GM23338 (cell line): ENCODE results near the gene SART1. TPM values are rescaled to one million over a fixed set of nuclear protein-coding genes. Genes with fewer than 3 reads are reported as not detected.

ENCODE experiments used
- ATAC-seq: fragments of 200-7000 bp; cut with Tn5 transposase; 3 replicates; pipeline ENCODE4 v1.9.1; 2020
- DNase-seq: peaks from one replicate; pipeline ENCODE4 v3.0.0-alpha.2; 2015; ENCODE audit warnings: low spot score
- H2AFZ ChIP-seq: fragments of 200-600 bp; sonication (generic); 2 replicates; pipeline ENCODE4 v1.8.0; 2016; ENCODE audit warnings: antibody characterized with exemption, mild to moderate bottlenecking, moderate library complexity
- H3F3A ChIP-seq: fragments of 200-600 bp; sonication (generic); replicated peaks from 2 replicates; pipeline ENCODE4 v1.8.0; 2017; ENCODE audit warnings: antibody characterized with exemption, mixed run types, low read depth
- H3K27ac ChIP-seq: fragments of 200-600 bp; sonication (generic); 2 replicates; pipeline ENCODE4 v1.6.1; 2016; ENCODE audit warnings: low read depth
- H3K27me3 ChIP-seq: fragments of 200-600 bp; sonication (generic); 2 replicates; pipeline ENCODE4 v1.8.0; 2016; ENCODE audit warnings: mild to moderate bottlenecking, mixed run types, moderate library complexity; ENCODE audit not compliant: insufficient read depth
- H3K36me3 ChIP-seq: fragments of 200-600 bp; sonication (generic); 2 replicates; pipeline ENCODE4 v1.8.0; 2016; ENCODE audit warnings: mild to moderate bottlenecking; ENCODE audit not compliant: insufficient read depth
- H3K4me1 ChIP-seq: fragments of 200-600 bp; sonication (generic); 2 replicates; pipeline ENCODE4 v1.8.0; 2016; ENCODE audit warnings: mild to moderate bottlenecking, moderate library complexity; ENCODE audit not compliant: insufficient read depth
- H3K4me2 ChIP-seq: fragments of 200-600 bp; sonication (generic); 2 replicates; pipeline ENCODE4 v1.7.1; 2017; ENCODE audit warnings: mixed run types
- H3K4me3 ChIP-seq: fragments of 200-600 bp; sonication (generic); 2 replicates; pipeline ENCODE4 v1.6.1; 2016; ENCODE audit warnings: mixed run types
- H3K79me2 ChIP-seq: fragments of 200-600 bp; sonication (generic); replicated peaks from 2 replicates; pipeline ENCODE4 v1.8.0; 2017; ENCODE audit warnings: mild to moderate bottlenecking; ENCODE audit not compliant: insufficient read depth
- H3K9me2 ChIP-seq: fragments of 200-600 bp; sonication (generic); 2 replicates; pipeline ENCODE4 v1.8.0; 2017; ENCODE audit not compliant: insufficient read depth
- H4K20me1 ChIP-seq: fragments of 200-600 bp; sonication (generic); replicated peaks from 2 replicates; pipeline ENCODE4 v1.8.0; 2017; ENCODE audit warnings: mild to moderate bottlenecking; ENCODE audit not compliant: insufficient read depth
- H3K27ac Mint-ChIP-seq: 2 replicates; pipeline ENCODE4 v1.8.0; 2020; ENCODE audit warnings: inconsistent platforms, mild to moderate bottlenecking, moderate library complexity, mixed read lengths
- H3K27me3 Mint-ChIP-seq: 3 replicates; pipeline ENCODE4 v1.8.0; 2022; ENCODE audit warnings: low read depth, mild to moderate bottlenecking, moderate library complexity, mixed read lengths, inconsistent platforms; ENCODE audit not compliant: insufficient read depth, poor library complexity
- H3K36me3 Mint-ChIP-seq: 3 replicates; pipeline ENCODE4 v1.8.0; 2021; ENCODE audit warnings: low read depth, mild to moderate bottlenecking, inconsistent platforms, moderate library complexity, mixed read lengths
- H3K4me1 Mint-ChIP-seq: 3 replicates; pipeline ENCODE4 v1.8.0; 2020; ENCODE audit warnings: mild to moderate bottlenecking, inconsistent platforms, mixed read lengths
- H3K4me3 Mint-ChIP-seq: 3 replicates; pipeline ENCODE4 v1.8.0; 2021; ENCODE audit warnings: moderate library complexity, mild to moderate bottlenecking, inconsistent platforms, mixed read lengths
- H3K9me3 Mint-ChIP-seq: 3 replicates; pipeline ENCODE4 v1.8.0; 2020; ENCODE audit warnings: moderate library complexity, mild to moderate bottlenecking, inconsistent platforms, mixed read lengths
- CREB1 ChIP-seq: fragments of 250-450 bp; sonication (Bioruptor Pico); IDR thresholded peaks from 2 replicates; pipeline ENCODE4 v1.5.0; 2020; ENCODE audit warnings: low read depth, mild to moderate bottlenecking, moderate library complexity
- EZH2 ChIP-seq: fragments of 200-600 bp; sonication (generic); IDR thresholded peaks from one replicate; pipeline ENCODE4 v1.8.0; 2017; ENCODE audit warnings: antibody characterized with exemption, mild to moderate bottlenecking, low read depth; ENCODE audit not compliant: unreplicated experiment
- EZH2phosphoT487 ChIP-seq: fragments of 200-600 bp; sonication (generic); IDR thresholded peaks from one replicate; pipeline ENCODE4 v1.8.1; 2018; ENCODE audit warnings: antibody characterized with exemption; ENCODE audit not compliant: unreplicated experiment
- JUNB ChIP-seq: IDR thresholded peaks from one replicate; pipeline ENCODE4 v1.6.1; 2016; ENCODE audit warnings: antibody characterized with exemption; ENCODE audit not compliant: unreplicated experiment
- NANOG ChIP-seq: IDR thresholded peaks from 2 replicates; pipeline ENCODE4 v1.6.1; 2016; ENCODE audit warnings: antibody characterized with exemption, borderline replicate concordance
- POLR2AphosphoS5 ChIP-seq: IDR thresholded peaks from 2 replicates; pipeline ENCODE4 v1.6.1; 2016; ENCODE audit warnings: antibody characterized with exemption, low read depth
- STAT1 ChIP-seq: IDR thresholded peaks from one replicate; pipeline ENCODE4 v1.6.1; 2016; ENCODE audit warnings: antibody characterized with exemption; ENCODE audit not compliant: unreplicated experiment
- ZNF331 ChIP-seq: fragments of 250-450 bp; sonication (Bioruptor Pico); IDR thresholded peaks from 2 replicates; pipeline ENCODE4 v1.5.0; 2020; ENCODE audit warnings: low read depth, mild to moderate bottlenecking, moderate library complexity
- polyA plus RNA-seq: library from polyadenylated mRNA; unstranded; fragments of >200 nt; fragmentation: Nextera tagmentation; extraction: Ambion mirVana; gene quantifications from 2 replicates; pipeline ENCODE4 v1.2.1, GENCODE V29; 2016
- total RNA-seq: library from RNA; depleted of rRNA; stranded (reverse); fragments of >200 nt; shearing (Covaris generic); gene quantifications from 2 replicates; pipeline ENCODE4 v1.2.3, GENCODE V29; 2014
- TF ChIP-seq, protein P1 (sequence below): IDR thresholded peaks from 2 replicates; pipeline ENCODE4 v1.6.1; 2016; ENCODE audit warnings: antibody characterized with exemption
- TF ChIP-seq, protein P2 (sequence below): fragments of 250-450 bp; sonication (Bioruptor Pico); IDR thresholded peaks from 2 replicates; pipeline ENCODE4 v1.5.0; 2020; ENCODE audit warnings: mild to moderate bottlenecking, moderate library complexity

The SART1 gene
- total and polyA plus RNA-seq, 2 experiments from 2014 or later = 43.9 to 91.0 TPM

GRCh38 chr11:66016793-66017177 is 55.3 kb downstream of the SART1 start:
- H3K27me3 ChIP-seq = peaks cover 12% of the 10 kb centered on the region
- no peaks in the 10 kb centered on the region for H3K36me3 ChIP-seq
- H3K9me2 ChIP-seq = no peaks in the 10 kb centered on the region
- H3K27ac ChIP-seq = no peak overlapping the region
- no peaks in the 10 kb centered on the region for H3F3A ChIP-seq
- Mint-ChIP-seq H3K27me3 (peaks cover 11% of the 10 kb centered on the region), H3K4me1 (no peaks in the 10 kb centered on the region), H3K4me3 (no peak overlapping the region), H3K9me3 (no peaks in the 10 kb centered on the region), H3K27ac (no peak overlapping the region), H3K36me3 (no peaks in the 10 kb centered on the region)
- H4K20me1 ChIP-seq = no peaks in the 10 kb centered on the region
- H3K4me2 ChIP-seq = no peak overlapping the region
- no peaks in the 10 kb centered on the region for H3K4me1 ChIP-seq
- H3K4me3 ChIP-seq = no peak overlapping the region
- no peaks in the 10 kb centered on the region for H3K79me2 ChIP-seq
- H2AFZ ChIP-seq = no peak overlapping the region
- DNase-seq (no peak), ATAC-seq (no peak)
- TF ChIP-seq EZH2 (no peak), NANOG (no peak)

GRCh38 chr11:66017321-66017720 is 55.8 kb downstream of the SART1 start:
- no peaks in the 10 kb centered on the region for H3K4me1 ChIP-seq
- H3K9me3 Mint-ChIP-seq = no peaks in the 10 kb centered on the region
- TF ChIP-seq ZNF331 (CRISPR knock-in tag) (no peak), POLR2AphosphoS5 (no peak)
- TF ChIP-seq, protein P1, sequence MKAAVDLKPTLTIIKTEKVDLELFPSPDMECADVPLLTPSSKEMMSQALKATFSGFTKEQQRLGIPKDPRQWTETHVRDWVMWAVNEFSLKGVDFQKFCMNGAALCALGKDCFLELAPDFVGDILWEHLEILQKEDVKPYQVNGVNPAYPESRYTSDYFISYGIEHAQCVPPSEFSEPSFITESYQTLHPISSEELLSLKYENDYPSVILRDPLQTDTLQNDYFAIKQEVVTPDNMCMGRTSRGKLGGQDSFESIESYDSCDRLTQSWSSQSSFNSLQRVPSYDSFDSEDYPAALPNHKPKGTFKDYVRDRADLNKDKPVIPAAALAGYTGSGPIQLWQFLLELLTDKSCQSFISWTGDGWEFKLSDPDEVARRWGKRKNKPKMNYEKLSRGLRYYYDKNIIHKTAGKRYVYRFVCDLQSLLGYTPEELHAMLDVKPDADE = no peak
- H4K20me1 ChIP-seq = no peaks in the 10 kb centered on the region
- no peaks in the 10 kb centered on the region for H3F3A ChIP-seq
- no peaks in the 10 kb centered on the region for H3K9me2 ChIP-seq
- no peak overlapping the region for H3K4me3 Mint-ChIP-seq
- no peak for DNase-seq
- H3K4me3 ChIP-seq = no peak overlapping the region
- no peak overlapping the region for H3K27ac ChIP-seq
- peaks cover 13% of the 10 kb centered on the region for H3K27me3 Mint-ChIP-seq
- no peak overlapping the region for H3K27ac Mint-ChIP-seq
- no peaks in the 10 kb centered on the region for H3K36me3 Mint-ChIP-seq
- no peak overlapping the region for H2AFZ ChIP-seq
- ATAC-seq = no peak
- H3K4me1 Mint-ChIP-seq = no peaks in the 10 kb centered on the region
- H3K4me2 ChIP-seq = no peak overlapping the region
- H3K27me3 ChIP-seq = peaks cover 9% of the 10 kb centered on the region; the same call in 1 of the 2 replicates
- H3K79me2 ChIP-seq = no peaks in the 10 kb centered on the region
- no peaks in the 10 kb centered on the region for H3K36me3 ChIP-seq

GRCh38 chr11:66020212-66020611 is 58.7 kb downstream of the SART1 start:
- H3K4me2 ChIP-seq = no peak overlapping the region
- DNase-seq = no peak
- TF ChIP-seq ZNF331 (CRISPR knock-in tag) = no peak
- no peak for TF ChIP-seq POLR2AphosphoS5
- TF ChIP-seq STAT1 = no peak
- TF ChIP-seq, protein P2, sequence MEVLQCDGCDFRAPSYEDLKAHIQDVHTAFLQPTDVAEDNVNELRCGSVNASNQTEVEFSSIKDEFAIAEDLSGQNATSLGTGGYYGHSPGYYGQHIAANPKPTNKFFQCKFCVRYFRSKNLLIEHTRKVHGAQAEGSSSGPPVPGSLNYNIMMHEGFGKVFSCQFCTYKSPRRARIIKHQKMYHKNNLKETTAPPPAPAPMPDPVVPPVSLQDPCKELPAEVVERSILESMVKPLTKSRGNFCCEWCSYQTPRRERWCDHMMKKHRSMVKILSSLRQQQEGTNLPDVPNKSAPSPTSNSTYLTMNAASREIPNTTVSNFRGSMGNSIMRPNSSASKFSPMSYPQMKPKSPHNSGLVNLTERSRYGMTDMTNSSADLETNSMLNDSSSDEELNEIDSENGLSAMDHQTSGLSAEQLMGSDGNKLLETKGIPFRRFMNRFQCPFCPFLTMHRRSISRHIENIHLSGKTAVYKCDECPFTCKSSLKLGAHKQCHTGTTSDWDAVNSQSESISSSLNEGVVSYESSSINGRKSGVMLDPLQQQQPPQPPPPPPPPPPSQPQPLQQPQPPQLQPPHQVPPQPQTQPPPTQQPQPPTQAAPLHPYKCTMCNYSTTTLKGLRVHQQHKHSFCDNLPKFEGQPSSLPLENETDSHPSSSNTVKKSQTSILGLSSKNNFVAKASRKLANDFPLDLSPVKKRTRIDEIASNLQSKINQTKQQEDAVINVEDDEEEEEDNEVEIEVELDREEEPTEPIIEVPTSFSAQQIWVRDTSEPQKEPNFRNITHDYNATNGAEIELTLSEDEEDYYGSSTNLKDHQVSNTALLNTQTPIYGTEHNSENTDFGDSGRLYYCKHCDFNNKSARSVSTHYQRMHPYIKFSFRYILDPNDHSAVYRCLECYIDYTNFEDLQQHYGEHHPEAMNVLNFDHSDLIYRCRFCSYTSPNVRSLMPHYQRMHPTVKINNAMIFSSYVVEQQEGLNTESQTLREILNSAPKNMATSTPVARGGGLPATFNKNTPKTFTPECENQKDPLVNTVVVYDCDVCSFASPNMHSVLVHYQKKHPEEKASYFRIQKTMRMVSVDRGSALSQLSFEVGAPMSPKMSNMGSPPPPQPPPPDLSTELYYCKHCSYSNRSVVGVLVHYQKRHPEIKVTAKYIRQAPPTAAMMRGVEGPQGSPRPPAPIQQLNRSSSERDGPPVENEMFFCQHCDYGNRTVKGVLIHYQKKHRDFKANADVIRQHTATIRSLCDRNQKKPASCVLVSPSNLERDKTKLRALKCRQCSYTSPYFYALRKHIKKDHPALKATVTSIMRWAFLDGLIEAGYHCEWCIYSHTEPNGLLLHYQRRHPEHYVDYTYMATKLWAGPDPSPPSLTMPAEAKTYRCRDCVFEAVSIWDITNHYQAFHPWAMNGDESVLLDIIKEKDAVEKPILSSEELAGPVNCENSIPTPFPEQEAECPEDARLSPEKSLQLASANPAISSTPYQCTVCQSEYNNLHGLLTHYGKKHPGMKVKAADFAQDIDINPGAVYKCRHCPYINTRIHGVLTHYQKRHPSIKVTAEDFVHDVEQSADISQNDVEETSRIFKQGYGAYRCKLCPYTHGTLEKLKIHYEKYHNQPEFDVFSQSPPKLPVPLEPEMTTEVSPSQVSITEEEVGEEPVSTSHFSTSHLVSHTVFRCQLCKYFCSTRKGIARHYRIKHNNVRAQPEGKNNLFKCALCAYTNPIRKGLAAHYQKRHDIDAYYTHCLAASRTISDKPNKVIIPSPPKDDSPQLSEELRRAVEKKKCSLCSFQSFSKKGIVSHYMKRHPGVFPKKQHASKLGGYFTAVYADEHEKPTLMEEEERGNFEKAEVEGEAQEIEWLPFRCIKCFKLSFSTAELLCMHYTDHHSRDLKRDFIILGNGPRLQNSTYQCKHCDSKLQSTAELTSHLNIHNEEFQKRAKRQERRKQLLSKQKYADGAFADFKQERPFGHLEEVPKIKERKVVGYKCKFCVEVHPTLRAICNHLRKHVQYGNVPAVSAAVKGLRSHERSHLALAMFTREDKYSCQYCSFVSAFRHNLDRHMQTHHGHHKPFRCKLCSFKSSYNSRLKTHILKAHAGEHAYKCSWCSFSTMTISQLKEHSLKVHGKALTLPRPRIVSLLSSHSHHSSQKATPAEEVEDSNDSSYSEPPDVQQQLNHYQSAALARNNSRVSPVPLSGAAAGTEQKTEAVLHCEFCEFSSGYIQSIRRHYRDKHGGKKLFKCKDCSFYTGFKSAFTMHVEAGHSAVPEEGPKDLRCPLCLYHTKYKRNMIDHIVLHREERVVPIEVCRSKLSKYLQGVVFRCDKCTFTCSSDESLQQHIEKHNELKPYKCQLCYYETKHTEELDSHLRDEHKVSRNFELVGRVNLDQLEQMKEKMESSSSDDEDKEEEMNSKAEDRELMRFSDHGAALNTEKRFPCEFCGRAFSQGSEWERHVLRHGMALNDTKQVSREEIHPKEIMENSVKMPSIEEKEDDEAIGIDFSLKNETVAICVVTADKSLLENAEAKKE = no peak
- TF ChIP-seq EZH2phosphoT487 = no peak
- no peak for TF ChIP-seq CREB1 (CRISPR knock-in tag)
- no peak for TF ChIP-seq JUNB

More at GRCh38 chr11:66020212-66020611, 58.7 kb downstream of the SART1 start:
- no peak overlapping the region for H3K27ac Mint-ChIP-seq
- peaks cover 20% of the 10 kb centered on the region for H3K27me3 Mint-ChIP-seq
- no peaks in the 10 kb centered on the region; the same call in 2 of the 3 replicates for H3K36me3 Mint-ChIP-seq
- ATAC-seq = no peak
- H2AFZ ChIP-seq = no peak overlapping the region
- H3K9me3 Mint-ChIP-seq = no peaks in the 10 kb centered on the region; the same call in 2 of the 3 replicates
- H3K4me3 Mint-ChIP-seq = no peak overlapping the region
- H3K36me3 ChIP-seq = no peaks in the 10 kb centered on the region
- no peak overlapping the region for H3K27ac ChIP-seq
- peaks cover 3% of the 10 kb centered on the region; the same call in 1 of the 3 replicates for H3K4me1 Mint-ChIP-seq
- H3F3A ChIP-seq = no peaks in the 10 kb centered on the region
- H3K4me1 ChIP-seq = no peaks in the 10 kb centered on the region
- H3K27me3 ChIP-seq = 0 out of 2 replicates have a peak, but pooled peaks cover 10% of the 10 kb centered on the region
- no peaks in the 10 kb centered on the region for H3K9me2 ChIP-seq
- H4K20me1 ChIP-seq = no peaks in the 10 kb centered on the region
- no peak overlapping the region for H3K4me3 ChIP-seq
- H3K79me2 ChIP-seq = no peaks in the 10 kb centered on the region
